Lower leg skin (tissue), 4 donors: ENCODE measurements around the gene CNTNAP4. TPM values are rescaled to one million over a fixed set of nuclear protein-coding genes. Genes with fewer than 3 reads are reported as not detected.

ENCODE experiments used
- DNase-seq, 2 donors: peaks; one replicate each; pipeline ENCODE4 v3.0.0-alpha.2; 2019; ENCODE audit warnings: low spot score in 2 of 2
- H3K4me3 ChIP-seq: fragments of 200-600 bp; sonication (generic); 2 replicates; pipeline ENCODE4 v1.5.1; 2017; ENCODE audit warnings: mild to moderate bottlenecking, low read depth; ENCODE audit not compliant: poor library complexity, severe bottlenecking
- POLR2A ChIP-seq, 2 donors: fragments of 450-650 bp; IDR thresholded peaks; one replicate each; pipeline ENCODE4 v1.6.1; 2016 to 2017; ENCODE audit warnings: antibody characterized with exemption in 2 of 2, mild to moderate bottlenecking in 1 of 2, moderate library complexity in 1 of 2
- WGBS, 2 donors: methylation state at CpG; one replicate each; pipeline ENCODE4 v1.1.5; 2018; 5-methylcytosine and 5-hydroxymethylcytosine counted together
- intact Hi-C: fragments of 100-400 bp; cut with DNase I; formaldehyde crosslinking; loops from one replicate; pipeline ENCODE4 v1.15.0; 2023; ENCODE audit warnings: low total_unique reads
- total RNA-seq, 4 donors: library from RNA; depleted of rRNA; stranded (reverse); fragments of >200 nt; gene quantifications; one replicate each; pipeline ENCODE4 v1.1.0, GENCODE V29; 2016
- TF ChIP-seq, protein P1 (sequence below), 3 donors: fragments of 450-650 bp; IDR thresholded peaks; one replicate each; pipeline ENCODE4 v1.5.1; 2016; ENCODE audit warnings: antibody characterized with exemption in 3 of 3, mild to moderate bottlenecking in 3 of 3, moderate library complexity in 2 of 3

CNTNAP4 gene
- total RNA-seq, 4 donors from 2014 or later, result not detected

GRCh38 chr16:76455257-76455656 is 178.1 kb downstream of the CNTNAP4 start:
- 81 to 88% methylated on average over 3 of the region's 3 CpGs for whole genome bisulfite sequencing, 2 donors
- H3K4me3 ChIP-seq, result no peak overlapping the region
- TF ChIP-seq, protein P1, sequence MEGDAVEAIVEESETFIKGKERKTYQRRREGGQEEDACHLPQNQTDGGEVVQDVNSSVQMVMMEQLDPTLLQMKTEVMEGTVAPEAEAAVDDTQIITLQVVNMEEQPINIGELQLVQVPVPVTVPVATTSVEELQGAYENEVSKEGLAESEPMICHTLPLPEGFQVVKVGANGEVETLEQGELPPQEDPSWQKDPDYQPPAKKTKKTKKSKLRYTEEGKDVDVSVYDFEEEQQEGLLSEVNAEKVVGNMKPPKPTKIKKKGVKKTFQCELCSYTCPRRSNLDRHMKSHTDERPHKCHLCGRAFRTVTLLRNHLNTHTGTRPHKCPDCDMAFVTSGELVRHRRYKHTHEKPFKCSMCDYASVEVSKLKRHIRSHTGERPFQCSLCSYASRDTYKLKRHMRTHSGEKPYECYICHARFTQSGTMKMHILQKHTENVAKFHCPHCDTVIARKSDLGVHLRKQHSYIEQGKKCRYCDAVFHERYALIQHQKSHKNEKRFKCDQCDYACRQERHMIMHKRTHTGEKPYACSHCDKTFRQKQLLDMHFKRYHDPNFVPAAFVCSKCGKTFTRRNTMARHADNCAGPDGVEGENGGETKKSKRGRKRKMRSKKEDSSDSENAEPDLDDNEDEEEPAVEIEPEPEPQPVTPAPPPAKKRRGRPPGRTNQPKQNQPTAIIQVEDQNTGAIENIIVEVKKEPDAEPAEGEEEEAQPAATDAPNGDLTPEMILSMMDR (IDR thresholded peaks at IDR 0.05), result no peak
- no peak for TF ChIP-seq POLR2A (IDR thresholded peaks at IDR 0.05)
- no peak for DNase-seq
- intact Hi-C loops, result no loop called here

DNA sequence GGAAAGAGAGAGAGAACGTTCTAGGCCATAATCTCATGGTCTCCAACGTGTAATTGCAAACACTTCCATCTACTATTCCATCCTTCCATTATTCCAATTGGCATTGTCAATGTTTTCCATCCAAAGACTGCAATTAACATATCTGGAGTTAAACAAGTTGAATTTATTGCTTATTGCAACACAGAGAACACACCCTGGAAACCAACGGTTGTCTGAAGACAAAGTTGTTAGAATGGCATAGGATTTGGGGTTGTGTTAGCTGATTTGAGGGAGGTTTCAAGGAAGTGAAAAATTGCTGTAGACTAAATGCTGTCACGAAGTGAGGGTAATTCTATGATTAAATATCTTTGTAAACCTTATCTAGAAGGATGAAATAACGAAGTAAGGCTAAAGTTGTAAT is 178.8 kb downstream of the CNTNAP4 start:
- DNase-seq, result no peak
- WGBS, 2 donors, result 57 to 63% methylated on average over 5 of the region's 5 CpGs
- TF ChIP-seq, protein P1 (IDR thresholded peaks at IDR 0.05), result no peak
- TF ChIP-seq POLR2A (IDR thresholded peaks at IDR 0.05), result no peak
- intact Hi-C loops, result no loop called here
- H3K4me3 ChIP-seq, result no peak overlapping the region

GRCh38 chr16:76459111-76459510 is 181.9 kb downstream of the CNTNAP4 start:
- 74 to 76% methylated on average over 2 of the region's 2 CpGs for WGBS, 2 donors
- TF ChIP-seq POLR2A (IDR thresholded peaks at IDR 0.05), result no peak
- TF ChIP-seq, protein P1 (IDR thresholded peaks at IDR 0.05), result no peak
- DNase-seq, result no peak
- H3K4me3 ChIP-seq, result no peak overlapping the region
- intact Hi-C loops, result no loop called here

DNA sequence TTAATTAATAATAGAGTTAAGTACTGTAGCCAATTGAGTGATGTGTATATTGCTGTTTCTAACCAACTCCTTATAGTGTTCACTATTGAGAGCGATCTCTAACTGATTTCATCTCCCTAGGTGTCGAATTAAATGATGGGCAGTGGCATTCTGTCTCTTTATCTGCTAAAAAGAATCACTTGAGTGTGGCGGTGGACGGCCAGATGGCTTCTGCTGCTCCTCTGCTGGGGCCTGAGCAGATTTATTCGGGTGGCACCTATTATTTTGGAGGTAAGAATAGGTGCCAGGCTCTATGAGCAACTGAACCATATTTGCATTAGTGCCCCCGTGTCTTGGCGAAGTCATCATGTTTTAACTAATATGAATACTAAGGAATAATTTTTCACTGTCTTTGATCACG is 184.6 kb downstream of the CNTNAP4 start:
- whole genome bisulfite sequencing, 2 donors, result 69 to 73% methylated on average over 8 of the region's 8 CpGs
- TF ChIP-seq, protein P1 (IDR thresholded peaks at IDR 0.05), result no peak
- no peak for TF ChIP-seq POLR2A (IDR thresholded peaks at IDR 0.05)
- no peak for DNase-seq
- H3K4me3 ChIP-seq, result no peak overlapping the region
- intact Hi-C loops, result no loop called here

DNA sequence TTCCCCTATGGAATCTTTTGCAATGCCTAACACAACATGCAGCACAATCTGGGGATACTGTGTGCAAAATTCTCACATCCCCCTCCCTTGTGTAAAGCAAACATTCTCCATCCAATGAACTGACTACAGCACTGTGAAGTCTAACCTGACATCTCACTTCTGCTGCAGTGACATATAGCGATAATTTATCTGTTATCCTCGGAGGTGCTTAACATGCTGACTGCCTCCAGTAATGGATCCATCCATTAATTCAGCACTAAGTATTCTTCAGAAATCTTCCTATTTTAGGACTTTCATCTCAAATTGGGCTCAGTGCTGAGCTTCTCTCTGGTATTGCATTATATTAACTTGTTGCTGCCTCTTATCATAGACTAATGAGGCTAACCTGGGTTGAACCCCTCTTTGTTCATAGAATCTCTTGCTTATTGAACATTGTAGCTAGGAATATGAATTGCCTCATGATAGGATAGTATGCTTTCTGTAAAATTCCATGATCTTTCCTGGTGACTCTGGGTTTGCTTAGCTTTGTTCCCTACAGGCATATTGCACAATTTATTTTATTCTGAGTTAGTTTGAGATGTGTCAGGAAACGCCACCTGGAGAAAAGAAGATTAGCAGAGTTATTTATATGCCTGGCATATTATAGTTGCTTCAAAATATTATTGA is 187.9 kb downstream of the CNTNAP4 start:
- no peak overlapping the region for H3K4me3 ChIP-seq
- intact Hi-C loops, result no loop called here
- 60 to 77% methylated on average over 3 of the region's 3 CpGs for WGBS, 2 donors
- TF ChIP-seq, protein P1 (IDR thresholded peaks at IDR 0.05), result no peak
- TF ChIP-seq POLR2A (IDR thresholded peaks at IDR 0.05), result no peak
- no peak for DNase-seq

DNA sequence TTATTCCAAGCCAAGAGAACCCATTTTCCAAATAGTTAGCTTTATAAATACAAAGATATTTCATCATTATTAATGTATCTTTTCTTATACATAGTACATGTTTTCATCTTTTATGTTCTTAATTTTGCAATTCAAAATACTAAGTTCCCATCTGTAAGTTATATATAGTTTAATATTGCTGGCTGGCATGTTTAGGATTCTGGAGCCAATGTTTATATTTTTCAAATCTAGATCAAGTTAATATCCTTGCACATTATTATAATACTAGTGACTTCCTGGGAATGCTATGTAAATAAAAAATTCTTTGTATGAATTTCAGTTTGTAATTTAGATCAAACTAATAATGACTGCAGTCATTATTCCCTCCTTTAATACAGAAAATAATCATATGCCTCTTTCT is 189.7 kb downstream of the CNTNAP4 start:
- H3K4me3 ChIP-seq, result no peak overlapping the region
- intact Hi-C loops, result no loop called here
- TF ChIP-seq, protein P1 (IDR thresholded peaks at IDR 0.05), result no peak
- TF ChIP-seq POLR2A (IDR thresholded peaks at IDR 0.05), result no peak
- no peak for DNase-seq
